ENCODE measurements around the gene AK9. TPM values are rescaled to one million over a fixed set of nuclear protein-coding genes. Genes with fewer than 3 reads are reported as not detected.

The AK9 gene
- total and polyA plus RNA-seq, 10 of the 15 experiments (the other 5 are each of a cell fraction or from before 2014, with no cell fraction given) = 2.1 to 7.4 (median 4.2) TPM

DNA sequence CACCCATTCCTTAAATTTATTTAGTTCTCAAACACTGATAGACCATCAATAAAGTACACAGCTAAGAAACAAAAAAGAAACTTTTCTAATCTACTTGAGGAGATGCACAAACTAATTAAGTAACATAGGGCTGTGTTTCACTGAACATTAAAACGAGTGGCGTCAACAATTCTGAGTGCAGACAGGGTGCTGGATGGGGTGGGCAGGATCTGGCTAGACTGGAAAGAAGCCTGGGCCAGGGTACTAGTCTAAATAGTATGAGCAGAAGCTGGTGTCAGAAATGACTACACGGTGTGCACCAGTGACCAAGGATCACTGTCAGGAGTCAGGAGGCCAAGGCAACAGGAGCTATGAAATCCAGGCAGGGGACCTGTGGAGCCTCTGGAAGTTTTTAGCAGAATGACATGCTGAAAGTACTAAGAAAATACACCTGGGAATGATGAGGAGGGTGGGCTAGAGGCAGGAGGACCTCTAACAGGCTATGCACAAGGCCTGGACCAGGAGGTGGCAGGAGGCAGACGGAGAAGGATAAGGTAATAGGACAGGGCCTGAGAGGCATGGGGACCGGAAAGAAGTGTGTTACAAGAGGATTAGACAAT is 221.3 kb downstream of the AK9 start:
- ATAC-seq (no peak), DNase-seq (ENCODE audit: low read depth, low spot score) (no peak), FAIRE-seq (no peak)
- intact Hi-C loops (cut with micrococcal nuclease; ENCODE audit: unreplicated experiment) = loop anchor here (10.0 kb wide), 1 partner anchor 715 kb away; the partner anchor contains the start of gene CDC40
- no peak overlapping the region for H3K4me3 ChIP-seq
- no TSS peak for BruUV-seq (replicated peaks)
- no peak overlapping the region for H3K4me2 ChIP-seq (ENCODE audit: control insufficient read depth, insufficient read depth)
- peaks cover 18 to 33% of the 10 kb centered on the region in 2 experiments for H3K36me3 ChIP-seq (ENCODE audit: control insufficient read depth in 2 of 2, insufficient read depth in 2 of 2, low read length in 1 of 2)
- SMC1A ChIA-PET (ENCODE audit: uncharacterized antibody, unreplicated experiment) = interaction anchor here (1.1 to 2.0 kb wide), 3 partner anchors 9 to 21 kb away, joined by 3 to 15 read pairs (median 4); no protein-coding TSS in a partner anchor
- no peak overlapping the region for H2AFZ ChIP-seq (ENCODE audit: control insufficient read depth, low read depth, low read length)
- peaks cover 28% of the 10 kb centered on the region for H3K4me1 ChIP-seq (ENCODE audit: control insufficient read depth, insufficient read depth, low read length)
- H3K27me3 ChIP-seq (replicated peaks in 1 of 2; ENCODE audit: control insufficient read depth in 2 of 2, insufficient read depth in 2 of 2, low read length in 1 of 2) = no peaks in the 10 kb centered on the region
- H3K27ac ChIP-seq (ENCODE audit: control insufficient read depth, insufficient read depth) = no peak overlapping the region
- H3K9me3 ChIP-seq (replicated peaks; ENCODE audit: control insufficient read depth, insufficient read depth, low read length) = no peaks in the 10 kb centered on the region
- no peaks in the 10 kb centered on the region; the same call in 1 of the 2 replicates for H4K20me1 ChIP-seq (ENCODE audit: control insufficient read depth, insufficient read depth)
- peaks cover 21% of the 10 kb centered on the region for H3K79me2 ChIP-seq (ENCODE audit: control insufficient read depth, insufficient read depth, low read length)
- in situ Hi-C loops (cut with MboI) = no loop called here
- H3K9ac ChIP-seq (ENCODE audit: control insufficient read depth, insufficient read depth, low read length) = no peak overlapping the region
- POLR2A ChIA-PET = interaction anchor here (0.6 to 1.6 kb wide), 4 partner anchors 9 to 656 kb away, joined by 3 to 8 read pairs (median 4); partner anchors contain the start of gene ZBTB24
- RAD21 ChIA-PET (ENCODE audit: unreplicated experiment) = interaction anchor here (1.4 kb wide), 1 partner anchor 9 kb away, joined by 3 read pairs; no protein-coding TSS in a partner anchor
- CTCF ChIA-PET = interaction anchor here (1.2 kb wide), 1 partner anchor 11 kb away, joined by 3 read pairs; no protein-coding TSS in a partner anchor
- WGBS (ENCODE audit: insufficient coverage, insufficient replicate concordance, low lambda C conversion rate, missing lambda C conversion rate) = 98% methylated on average over 5 of the region's 5 CpGs
- TF ChIP-seq STAT3 (IDR thresholded peaks at IDR 0.05; ENCODE audit: low read depth, low read length) (no peak), LARP7 (IDR thresholded peaks at IDR 0.05) (no peak), GATAD2B (conservative IDR thresholded peaks at IDR 0.05; ENCODE audit: low read depth) (no peak), PAX8 (IDR thresholded peaks at IDR 0.05) (no peak), GABPA (IDR thresholded peaks at IDR 0.05; ENCODE audit: low read depth) (no peak)
- TF ChIP-seq, protein P1, sequence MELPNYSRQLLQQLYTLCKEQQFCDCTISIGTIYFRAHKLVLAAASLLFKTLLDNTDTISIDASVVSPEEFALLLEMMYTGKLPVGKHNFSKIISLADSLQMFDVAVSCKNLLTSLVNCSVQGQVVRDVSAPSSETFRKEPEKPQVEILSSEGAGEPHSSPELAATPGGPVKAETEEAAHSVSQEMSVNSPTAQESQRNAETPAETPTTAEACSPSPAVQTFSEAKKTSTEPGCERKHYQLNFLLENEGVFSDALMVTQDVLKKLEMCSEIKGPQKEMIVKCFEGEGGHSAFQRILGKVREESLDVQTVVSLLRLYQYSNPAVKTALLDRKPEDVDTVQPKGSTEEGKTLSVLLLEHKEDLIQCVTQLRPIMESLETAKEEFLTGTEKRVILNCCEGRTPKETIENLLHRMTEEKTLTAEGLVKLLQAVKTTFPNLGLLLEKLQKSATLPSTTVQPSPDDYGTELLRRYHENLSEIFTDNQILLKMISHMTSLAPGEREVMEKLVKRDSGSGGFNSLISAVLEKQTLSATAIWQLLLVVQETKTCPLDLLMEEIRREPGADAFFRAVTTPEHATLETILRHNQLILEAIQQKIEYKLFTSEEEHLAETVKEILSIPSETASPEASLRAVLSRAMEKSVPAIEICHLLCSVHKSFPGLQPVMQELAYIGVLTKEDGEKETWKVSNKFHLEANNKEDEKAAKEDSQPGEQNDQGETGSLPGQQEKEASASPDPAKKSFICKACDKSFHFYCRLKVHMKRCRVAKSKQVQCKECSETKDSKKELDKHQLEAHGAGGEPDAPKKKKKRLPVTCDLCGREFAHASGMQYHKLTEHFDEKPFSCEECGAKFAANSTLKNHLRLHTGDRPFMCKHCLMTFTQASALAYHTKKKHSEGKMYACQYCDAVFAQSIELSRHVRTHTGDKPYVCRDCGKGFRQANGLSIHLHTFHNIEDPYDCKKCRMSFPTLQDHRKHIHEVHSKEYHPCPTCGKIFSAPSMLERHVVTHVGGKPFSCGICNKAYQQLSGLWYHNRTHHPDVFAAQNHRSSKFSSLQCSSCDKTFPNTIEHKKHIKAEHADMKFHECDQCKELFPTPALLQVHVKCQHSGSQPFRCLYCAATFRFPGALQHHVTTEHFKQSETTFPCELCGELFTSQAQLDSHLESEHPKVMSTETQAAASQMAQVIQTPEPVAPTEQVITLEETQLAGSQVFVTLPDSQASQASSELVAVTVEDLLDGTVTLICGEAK (IDR thresholded peaks at IDR 0.05; ENCODE audit: borderline replicate concordance) = no peak
- TF ChIP-seq, protein P2, sequence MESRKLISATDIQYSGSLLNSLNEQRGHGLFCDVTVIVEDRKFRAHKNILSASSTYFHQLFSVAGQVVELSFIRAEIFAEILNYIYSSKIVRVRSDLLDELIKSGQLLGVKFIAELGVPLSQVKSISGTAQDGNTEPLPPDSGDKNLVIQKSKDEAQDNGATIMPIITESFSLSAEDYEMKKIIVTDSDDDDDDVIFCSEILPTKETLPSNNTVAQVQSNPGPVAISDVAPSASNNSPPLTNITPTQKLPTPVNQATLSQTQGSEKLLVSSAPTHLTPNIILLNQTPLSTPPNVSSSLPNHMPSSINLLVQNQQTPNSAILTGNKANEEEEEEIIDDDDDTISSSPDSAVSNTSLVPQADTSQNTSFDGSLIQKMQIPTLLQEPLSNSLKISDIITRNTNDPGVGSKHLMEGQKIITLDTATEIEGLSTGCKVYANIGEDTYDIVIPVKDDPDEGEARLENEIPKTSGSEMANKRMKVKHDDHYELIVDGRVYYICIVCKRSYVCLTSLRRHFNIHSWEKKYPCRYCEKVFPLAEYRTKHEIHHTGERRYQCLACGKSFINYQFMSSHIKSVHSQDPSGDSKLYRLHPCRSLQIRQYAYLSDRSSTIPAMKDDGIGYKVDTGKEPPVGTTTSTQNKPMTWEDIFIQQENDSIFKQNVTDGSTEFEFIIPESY (IDR thresholded peaks at IDR 0.05) = no peak
- TF ChIP-seq, protein P3, sequence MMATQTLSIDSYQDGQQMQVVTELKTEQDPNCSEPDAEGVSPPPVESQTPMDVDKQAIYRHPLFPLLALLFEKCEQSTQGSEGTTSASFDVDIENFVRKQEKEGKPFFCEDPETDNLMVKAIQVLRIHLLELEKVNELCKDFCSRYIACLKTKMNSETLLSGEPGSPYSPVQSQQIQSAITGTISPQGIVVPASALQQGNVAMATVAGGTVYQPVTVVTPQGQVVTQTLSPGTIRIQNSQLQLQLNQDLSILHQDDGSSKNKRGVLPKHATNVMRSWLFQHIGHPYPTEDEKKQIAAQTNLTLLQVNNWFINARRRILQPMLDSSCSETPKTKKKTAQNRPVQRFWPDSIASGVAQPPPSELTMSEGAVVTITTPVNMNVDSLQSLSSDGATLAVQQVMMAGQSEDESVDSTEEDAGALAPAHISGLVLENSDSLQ (IDR thresholded peaks at IDR 0.05) = no peak
- TF ChIP-seq, protein P4, sequence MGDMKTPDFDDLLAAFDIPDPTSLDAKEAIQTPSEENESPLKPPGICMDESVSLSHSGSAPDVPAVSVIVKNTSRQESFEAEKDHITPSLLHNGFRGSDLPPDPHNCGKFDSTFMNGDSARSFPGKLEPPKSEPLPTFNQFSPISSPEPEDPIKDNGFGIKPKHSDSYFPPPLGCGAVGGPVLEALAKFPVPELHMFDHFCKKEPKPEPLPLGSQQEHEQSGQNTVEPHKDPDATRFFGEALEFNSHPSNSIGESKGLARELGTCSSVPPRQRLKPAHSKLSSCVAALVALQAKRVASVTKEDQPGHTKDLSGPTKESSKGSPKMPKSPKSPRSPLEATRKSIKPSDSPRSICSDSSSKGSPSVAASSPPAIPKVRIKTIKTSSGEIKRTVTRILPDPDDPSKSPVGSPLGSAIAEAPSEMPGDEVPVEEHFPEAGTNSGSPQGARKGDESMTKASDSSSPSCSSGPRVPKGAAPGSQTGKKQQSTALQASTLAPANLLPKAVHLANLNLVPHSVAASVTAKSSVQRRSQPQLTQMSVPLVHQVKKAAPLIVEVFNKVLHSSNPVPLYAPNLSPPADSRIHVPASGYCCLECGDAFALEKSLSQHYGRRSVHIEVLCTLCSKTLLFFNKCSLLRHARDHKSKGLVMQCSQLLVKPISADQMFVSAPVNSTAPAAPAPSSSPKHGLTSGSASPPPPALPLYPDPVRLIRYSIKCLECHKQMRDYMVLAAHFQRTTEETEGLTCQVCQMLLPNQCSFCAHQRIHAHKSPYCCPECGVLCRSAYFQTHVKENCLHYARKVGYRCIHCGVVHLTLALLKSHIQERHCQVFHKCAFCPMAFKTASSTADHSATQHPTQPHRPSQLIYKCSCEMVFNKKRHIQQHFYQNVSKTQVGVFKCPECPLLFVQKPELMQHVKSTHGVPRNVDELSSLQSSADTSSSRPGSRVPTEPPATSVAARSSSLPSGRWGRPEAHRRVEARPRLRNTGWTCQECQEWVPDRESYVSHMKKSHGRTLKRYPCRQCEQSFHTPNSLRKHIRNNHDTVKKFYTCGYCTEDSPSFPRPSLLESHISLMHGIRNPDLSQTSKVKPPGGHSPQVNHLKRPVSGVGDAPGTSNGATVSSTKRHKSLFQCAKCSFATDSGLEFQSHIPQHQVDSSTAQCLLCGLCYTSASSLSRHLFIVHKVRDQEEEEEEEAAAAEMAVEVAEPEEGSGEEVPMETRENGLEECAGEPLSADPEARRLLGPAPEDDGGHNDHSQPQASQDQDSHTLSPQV (IDR thresholded peaks at IDR 0.05) = no peak

All from GM12878 (cell line).